Heart right ventricle (tissue), 16 donors: Measurements from ENCODE around the gene DEAF1. TPM values are rescaled to one million over a fixed set of nuclear protein-coding genes. Genes with fewer than 3 reads are reported as not detected.

Source experiments
- ATAC-seq, 8 donors: fragments of 200-7000 bp; cut with Tn5 transposase; one replicate each; pipeline ENCODE4 v1.9.1; 2020; ENCODE audit warnings: mild to moderate bottlenecking in 8 of 8, moderate library complexity in 8 of 8, moderate number of reproducible peaks in 1 of 8
- DNase-seq, 2 donors: peaks; one replicate each; pipeline ENCODE4 v3.0.0-alpha.2; 2020
- H3K27ac ChIP-seq, 10 donors: fragments of 200-600 bp; sonication (generic) in 2 of 10; one replicate each; pipeline versions ENCODE4 v1.5.0 to v1.8.0; 2020 to 2022; ENCODE audit warnings: mild to moderate bottlenecking in 3 of 10
- H3K27me3 ChIP-seq, 7 donors: fragments of 200-600 bp; one replicate each; pipeline ENCODE4 v1.8.0; 2021 to 2022; ENCODE audit warnings: mild to moderate bottlenecking in 2 of 7
- H3K36me3 ChIP-seq, 9 donors: fragments of 200-600 bp; sonication (generic) in 1 of 9; one replicate each; pipeline versions ENCODE4 v1.5.0 to v1.8.0; 2020 to 2022; ENCODE audit warnings: mild to moderate bottlenecking in 2 of 9
- H3K4me1 ChIP-seq, 9 donors: fragments of 200-600 bp; sonication (generic) in 1 of 9; one replicate each; pipeline versions ENCODE4 v1.5.0 to v1.8.0; 2020 to 2022; ENCODE audit warnings: mild to moderate bottlenecking in 4 of 9
- H3K4me3 ChIP-seq, 10 donors: fragments of 200-600 bp; sonication (generic) in 2 of 10; one replicate each; pipeline versions ENCODE4 v1.5.0 to v1.8.0; 2020 to 2022; ENCODE audit warnings: mild to moderate bottlenecking in 7 of 10, moderate library complexity in 2 of 10
- H3K9me3 ChIP-seq, 11 donors: fragments of 200-600 bp in 10 of 11; sonication (generic) in 2 of 11; one replicate each; pipeline versions ENCODE4 v1.5.0 to v1.8.0; 2013 to 2022; ENCODE audit warnings: mild to moderate bottlenecking in 2 of 11, control low read depth in 1 of 11, moderate library complexity in 1 of 11
- CTCF ChIP-seq, 9 donors: fragments of 200-600 bp; sonication (generic) in 2 of 9; IDR thresholded peaks; one replicate each; pipeline versions ENCODE4 v1.5.0 to v1.8.0; 2021 to 2022; ENCODE audit warnings: antibody characterized with exemption in 9 of 9, mild to moderate bottlenecking in 5 of 9, moderate library complexity in 1 of 9
- WGBS, 2 donors: extraction: QIAGEN DNeasy Blood & Tissue Kit; methylation state at CpG; one replicate each; pipeline ENCODE4 v1.1.7; 2013; ENCODE audit warnings: inconsistent platforms in 1 of 2; 5-methylcytosine and 5-hydroxymethylcytosine counted together
- intact Hi-C, 10 donors: fragments of 100-400 bp; cut with DNase I; formaldehyde crosslinking; loops; one replicate each; pipeline versions ENCODE4 v1.11.1 to v1.14.2; 2022
- polyA plus RNA-seq, 2 donors: library from polyadenylated mRNA; stranded (reverse); fragments of 200-250 nt; gene quantifications; one replicate each; pipeline ENCODE4 v1.2.3, GENCODE V29; 2013
- total RNA-seq, 10 donors: library from RNA; stranded (reverse); fragmentation: NEBNext Ultra II Directional in 3 of 10; extraction: Animal tissue kit (Norgen Biotek cat#: 25700) in 3 of 10; gene quantifications; one replicate each; pipeline versions ENCODE4 v1.2.1 to v1.2.4, GENCODE V29; 2021 to 2023
- donor health status: Arrhythmogenic right ventricular cardiomyopathy.
- donor health status: ischemic (EF 13 %, LVEDD 7.1; RV severe dilation, severe dysfunction).
- donor health status: healthy with polysubstance abuse.
- donor health status: DM: no; HTN: yes; CAD: no.
- donor health status: DM: no; HTN: no; CAD: no.
- donor health status: ischemic (EF 25% LVEDD 6.9; RV normal size, moderate dysfunction).
- donor health status: ischemic (EF 25% LVEDD 5.7; RV mildly dilated, moderate dysfunction).
- donor health status: healthy.
- donor health status: DM: yes; HTN: yes; CAD: no.
- donor health status: Ischemic cardiomyopathy.
- donor health status: ischemic (EF 35%, LVEDD 5.7; RV mildly dilated, moderate dysfunction).
- donor health status: nonischemic (EF 11% LVEDD 7.7; RV severe dilation, severe dysfunction).
- donor health status: DM: yes; HTN: yes; CAD: no.
- donor health status: PGD.
- donor health status: ischemic (EF 29% LVEDD 5.4; RV normal size, mild dysfunction).
- donor health status: nonischemic (EF 23%, LVEDD 6.1; RV moderate dilation, normal function).

Gene DEAF1
- total and polyA plus RNA-seq, 12 donors: 11.0 to 39.9 (median 17.0) TPM

- Histone ChIP-seq H3K27ac (no peak overlapping the region), H3K9me3 (peaks cover 0 to 10% (median 0%) of the 10 kb centered on the region in 11 donors), H3K36me3 (peaks cover 0 to 88% (median 27%) of the 10 kb centered on the region in 9 donors), H3K27me3 (no peaks in the 10 kb centered on the region), H3K4me3 (no peak overlapping the region), H3K4me1 (peaks cover 0 to 12% (median 0%) of the 10 kb centered on the region in 9 donors)
- DNase-seq (no peak), ATAC-seq (no peak)
- intact Hi-C loops: no loop called here
- 96 to 98% methylated on average over 3 of the region's 3 CpGs for WGBS, 2 donors
- TF ChIP-seq CTCF (IDR thresholded peaks at IDR 0.05): no peak
These were observed 16.7 kb downstream of the DEAF1 start for GRCh38 chr11:678297-678696.

- ATAC-seq: no peak
- Histone ChIP-seq H3K27ac (no peak overlapping the region), H3K36me3 (peaks cover 0 to 93% (median 23%) of the 10 kb centered on the region in 9 donors), H3K4me1 (no peaks in the 10 kb centered on the region), H3K27me3 (no peaks in the 10 kb centered on the region), H3K4me3 (no peak overlapping the region), H3K9me3 (no peaks in the 10 kb centered on the region)
- no peak for DNase-seq
- TF ChIP-seq CTCF (IDR thresholded peaks at IDR 0.05): no peak
- 91 to 95% methylated on average over 17 of the region's 17 CpGs for WGBS, 2 donors
- intact Hi-C loops: no loop called here
These were observed 20.6 kb downstream of the DEAF1 start for GRCh38 chr11:674406-674805.

- H3K9me3 ChIP-seq: no peaks in the 10 kb centered on the region
- no peak overlapping the region for H3K4me3 ChIP-seq
- intact Hi-C loops: no loop called here
- TF ChIP-seq CTCF (IDR thresholded peaks at IDR 0.05): no peak
- peaks cover 0 to 89% (median 22%) of the 10 kb centered on the region in 9 donors for H3K36me3 ChIP-seq
- 93 to 95% methylated on average over 8 of the region's 8 CpGs for WGBS, 2 donors
- ATAC-seq: no peak
- H3K27me3 ChIP-seq: no peaks in the 10 kb centered on the region
- no peak overlapping the region for H3K27ac ChIP-seq
- no peaks in the 10 kb centered on the region for H3K4me1 ChIP-seq
- no peak for DNase-seq
These were observed 21.2 kb downstream of the DEAF1 start for GRCh38 chr11:673866-674265.

GRCh38 chr11:665704-666281 is 29.2 kb downstream of the DEAF1 start:
- peaks cover 0 to 23% (median 8%) of the 10 kb centered on the region in 9 donors for H3K4me1 ChIP-seq
- H3K27ac ChIP-seq: peak overlapping the region in 4 of 10 donors; percentile 10 to 52 (median 46)
- H3K4me3 ChIP-seq: no peak overlapping the region
- 69 to 73% methylated on average over 11 of the region's 11 CpGs for WGBS, 2 donors
- peaks cover 0 to 75% (median 0%) of the 10 kb centered on the region in 9 donors for H3K36me3 ChIP-seq
- ATAC-seq (peak in 6 of 8 donors; percentile 66 to 81 (median 70)), DNase-seq (no peak)
- H3K9me3 ChIP-seq: no peaks in the 10 kb centered on the region
- intact Hi-C loops: loop anchor here in 1 of 10 donors (10.0 kb wide), 1 partner anchor 59 kb away; no protein-coding TSS in a partner anchor
- no peaks in the 10 kb centered on the region for H3K27me3 ChIP-seq
- no peak for TF ChIP-seq CTCF (IDR thresholded peaks at IDR 0.05)
